ENCODE data around the gene HELZ.

- TF ChIP-seq CTCF (IDR thresholded peaks at IDR 0.05; ENCODE audit: control extremely low read depth in 1 of 3, insufficient read depth in 1 of 3, low read depth in 1 of 3, low read length in 3 of 3) (no peak), ASH2L (IDR thresholded peaks at IDR 0.05; ENCODE audit: low read length) (no peak), CTBP2 (IDR thresholded peaks at IDR 0.05; ENCODE audit: borderline replicate concordance, insufficient read depth, insufficient read length, low read length) (no peak), USF2 (IDR thresholded peaks at IDR 0.05; ENCODE audit: low read length) (no peak), BRCA1 (IDR thresholded peaks at IDR 0.05; ENCODE audit: low read depth, low read length) (no peak), POLR2AphosphoS5 (IDR thresholded peaks at IDR 0.05; ENCODE audit: low read depth, low read length) (no peak), POLR2A (IDR thresholded peaks at IDR 0.05; ENCODE audit: control extremely low read depth in 1 of 2, low read depth in 2 of 2, low read length in 2 of 2) (no peak), FOSL1 (IDR thresholded peaks at IDR 0.05; ENCODE audit: insufficient read depth, low read depth, low read length) (no peak), EP300 (IDR thresholded peaks at IDR 0.05; ENCODE audit: borderline replicate concordance in 1 of 2, low read depth in 2 of 2, low read length in 2 of 2) (no peak), CREB1 (IDR thresholded peaks at IDR 0.05) (no peak)
Measured at GRCh38 chr17:67066717-67067116, 178.3 kb downstream of the HELZ start.
